Measurements from ENCODE around the gene CNOT11. TPM values are rescaled to one million over a fixed set of nuclear protein-coding genes. Genes with fewer than 3 reads are reported as not detected.
A peak's percentile ranks its signal among the peaks of the same experiment; 100 is the strongest.

CNOT11 gene
- total and polyA plus RNA-seq, 2 of the 4 experiments (the other 2 are of a cell fraction) = 36.4 to 55.8 TPM

DNA sequence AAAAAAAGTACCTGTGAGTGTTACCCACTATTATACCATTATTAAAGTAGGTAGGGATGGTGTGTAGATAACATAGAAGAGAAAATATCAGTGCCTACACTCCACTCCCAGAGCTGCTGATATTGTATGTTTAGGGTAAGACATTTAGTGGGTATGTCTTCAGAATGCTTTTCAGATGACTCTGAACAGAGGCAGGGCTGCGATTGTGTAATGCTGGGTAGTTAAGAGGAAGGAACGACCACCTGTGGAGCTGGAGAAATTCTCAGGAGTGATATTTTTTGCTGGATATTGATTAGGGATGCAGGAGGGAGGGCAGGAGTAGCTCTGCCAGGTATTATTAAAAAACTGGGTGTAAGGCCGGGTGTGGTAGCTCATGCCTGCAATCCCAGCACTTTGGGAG, 2.8 kb downstream of the CNOT11 start:
- no peak overlapping the region for H3K4ac ChIP-seq (ENCODE audit: low read depth, low read length)
- no peak for TF ChIP-seq FOS (IDR thresholded peaks at IDR 0.05; ENCODE audit: low read depth, low read length)
- TF ChIP-seq CEBPB (IDR thresholded peaks at IDR 0.05; ENCODE audit: low read depth, low read length) = peak; percentile 70
- no peak overlapping the region for H3K27ac ChIP-seq (ENCODE audit: insufficient read depth, low read length)
- no peak overlapping the region for H4K5ac ChIP-seq (ENCODE audit: low read depth, low read length)
- peaks cover 9% of the 10 kb centered on the region for H3K9me1 ChIP-seq (ENCODE audit: insufficient read depth, low read length)
- H3K4me1 ChIP-seq (ENCODE audit: control insufficient read depth, insufficient read depth, low read length) = peaks cover 12% of the 10 kb centered on the region
- CTCF ChIA-PET = no interaction called here
- H3K14ac ChIP-seq (replicated peaks; ENCODE audit: low read depth, low read length) = no peak overlapping the region
- H2BK5ac ChIP-seq (ENCODE audit: low read depth, low read length, poor library complexity, severe bottlenecking) = no peak overlapping the region
- no peak overlapping the region for H3K4me2 ChIP-seq (ENCODE audit: low read depth, low read length)
- peaks cover 2% of the 10 kb centered on the region; the same call in 1 of the 2 replicates for H3K9me3 ChIP-seq (ENCODE audit: control insufficient read depth, insufficient read depth, low read length)
- peaks cover 24 to 56% of the 10 kb centered on the region in 2 experiments for H3K79me1 ChIP-seq (ENCODE audit: low read depth in 1 of 2, low read length in 2 of 2)
- peaks cover 14% of the 10 kb centered on the region for H3K36me3 ChIP-seq (ENCODE audit: control insufficient read depth, insufficient read depth, low read length)
- DNase-seq (peak; percentile 45), ATAC-seq (ENCODE audit: low read depth) (no peak)
- H3K23ac ChIP-seq (ENCODE audit: low read depth, low read length) = no peak overlapping the region
- no peak overlapping the region for H2BK120ac ChIP-seq (ENCODE audit: low read depth, low read length)
- no peak overlapping the region for H3K18ac ChIP-seq (ENCODE audit: low read depth, low read length)
- no peak overlapping the region for H3K56ac ChIP-seq (ENCODE audit: extremely low read depth, insufficient read depth, low read length)
- no peaks in the 10 kb centered on the region for H3K27me3 ChIP-seq (ENCODE audit: control insufficient read depth, insufficient read depth, low read length)
- H4K8ac ChIP-seq (ENCODE audit: low read depth in 2 of 2, low read length in 2 of 2) = no peak overlapping the region
- 88% methylated on average over 1 of the region's 3 CpGs; no CpG with 5 or more reads in 1 of the 2 experiments for WGBS, 2 experiments (ENCODE audit: extremely low coverage in 2 of 2, insufficient read length in 1 of 2)
- POLR2A ChIA-PET (ENCODE audit: unreplicated experiment) = interaction anchor here (0.6 kb wide), 1 partner anchor 1689 kb away, joined by 3 read pairs; no protein-coding TSS in a partner anchor
- dilution Hi-C loops (cut with HindIII; ENCODE audit: low sequenced_read_pairs, unreplicated experiment) (no loop called here), in situ Hi-C loops (cut with MboI; ENCODE audit: low sequenced_read_pairs) (no loop called here), intact Hi-C loops (cut with micrococcal nuclease) (no loop called here)
- no peak overlapping the region for H3K9ac ChIP-seq (ENCODE audit: low read depth, low read length)
- H2AK5ac ChIP-seq (ENCODE audit: low read depth, low read length) = no peak overlapping the region
- no peak overlapping the region for H2BK20ac ChIP-seq (ENCODE audit: low read depth, low read length)
- H4K20me1 ChIP-seq (ENCODE audit: insufficient read depth, low read length) = peaks cover 21% of the 10 kb centered on the region; the same call in 1 of the 2 replicates
- BruUV-seq (replicated peaks) = no TSS peak
- H2AK9ac ChIP-seq (replicated peaks; ENCODE audit: low read depth, low read length, poor library complexity) = no peak overlapping the region
- H2BK15ac ChIP-seq (ENCODE audit: low read depth, low read length) = no peak overlapping the region
- H4K91ac ChIP-seq (ENCODE audit: insufficient read depth, low read depth, low read length) = no peak overlapping the region
- H2AFZ ChIP-seq (replicated peaks; ENCODE audit: low read length, poor library complexity) = no peak overlapping the region
- no peak overlapping the region for H3K4me3 ChIP-seq (ENCODE audit: insufficient read depth, low read depth, low read length)
